Fibroblast of villous mesenchyme (primary cell): ENCODE measurements around the gene MAP3K21. TPM values are rescaled to one million over a fixed set of nuclear protein-coding genes. Genes with fewer than 3 reads are reported as not detected.

ENCODE experiments used
- DNase-seq: peaks from one replicate; pipeline ENCODE4 v3.0.0-alpha.2; 2010; ENCODE audit warnings: low read depth
- H3K4me3 ChIP-seq: 2 replicates; pipeline ENCODE4 v1.5.1; 2011; ENCODE audit warnings: low read depth, mild to moderate bottlenecking, low read length
- CTCF ChIP-seq: IDR thresholded peaks from 2 replicates; pipeline ENCODE4 v1.5.1; 2012; ENCODE audit warnings: low read depth, mild to moderate bottlenecking, low read length; ENCODE audit not compliant: insufficient read depth
- total RNA-seq: library from RNA; depleted of rRNA; stranded (reverse); fragments of >200 nt; gene quantifications from 2 replicates; pipeline ENCODE4 v1.2.3, GENCODE V29; 2012

MAP3K21 gene
- total RNA-seq, 1 donor: 1.3 TPM

DNA sequence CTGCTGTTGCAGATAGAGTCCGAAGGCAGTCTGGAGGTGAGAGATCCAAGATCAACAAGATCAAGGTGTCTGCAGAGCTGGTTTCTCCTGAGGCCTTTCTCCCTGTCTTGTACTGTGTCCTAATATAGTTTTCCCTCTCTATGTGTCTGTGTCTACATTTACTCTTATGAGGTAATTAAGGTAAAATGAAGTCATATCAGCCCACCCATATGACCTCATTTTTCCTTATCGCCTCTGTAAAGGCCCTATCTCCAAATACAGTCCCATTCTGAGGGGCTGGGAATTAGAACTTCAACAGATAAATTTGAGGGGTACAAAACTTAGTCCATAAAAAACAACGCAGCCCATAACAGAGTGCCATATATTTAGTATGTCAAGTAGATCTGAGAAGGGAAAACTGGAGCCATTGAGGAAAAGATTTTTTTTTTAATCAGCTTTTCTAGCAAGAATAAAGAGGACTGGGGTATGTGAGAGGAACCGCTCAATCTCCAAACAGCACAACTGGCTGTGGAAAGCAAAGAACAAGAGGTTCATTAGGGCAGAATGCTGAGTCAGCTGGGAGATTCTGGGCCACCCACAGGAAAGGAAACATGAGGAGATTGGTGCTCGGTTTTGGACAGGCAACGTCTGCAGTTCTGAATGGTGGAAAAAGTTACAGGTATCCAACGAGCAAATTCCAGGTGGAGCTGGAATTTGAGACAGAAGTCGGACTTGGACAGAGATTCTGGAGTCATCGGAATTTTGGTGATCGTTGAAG, 65.7 kb downstream of the MAP3K21 start:
- no peak for TF ChIP-seq CTCF
- no peak overlapping the region for H3K4me3 ChIP-seq
- no peak for DNase-seq

DNA sequence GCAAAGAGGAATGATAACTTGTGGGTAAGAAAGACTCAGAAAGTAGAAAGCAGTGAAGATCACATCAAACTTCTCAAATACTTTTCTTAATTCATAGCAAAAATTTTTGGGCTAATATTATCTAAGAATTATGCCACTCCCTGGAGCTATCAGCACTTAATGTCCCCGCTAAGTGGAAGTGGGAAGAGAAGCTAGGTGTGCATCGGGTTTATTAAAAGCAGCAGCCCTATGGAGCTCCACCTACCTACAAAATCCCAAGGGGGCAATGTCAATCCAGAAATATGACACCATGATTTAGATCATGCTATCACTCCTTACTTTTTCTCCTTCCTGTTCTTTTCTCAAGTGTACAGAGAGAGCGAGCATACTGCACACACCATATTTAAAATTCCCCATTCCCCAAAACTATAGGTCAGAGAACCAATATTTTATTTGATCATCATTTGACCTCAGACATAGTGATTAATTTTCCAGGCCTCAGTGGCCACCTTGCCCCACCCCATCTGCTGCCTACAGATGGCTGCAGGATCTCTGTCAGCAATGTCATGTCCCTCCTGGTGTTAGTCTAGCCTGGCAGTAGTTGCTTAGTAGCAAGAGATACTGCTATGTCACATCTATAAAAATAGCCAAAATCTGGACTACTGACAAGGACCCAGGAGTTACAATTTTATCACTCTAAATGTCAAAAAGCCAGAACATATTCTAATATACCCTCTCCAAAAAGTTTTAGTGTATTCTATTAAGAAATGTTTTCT, 66.6 kb downstream of the MAP3K21 start:
- H3K4me3 ChIP-seq: no peak overlapping the region
- TF ChIP-seq CTCF: no peak
- DNase-seq: no peak

DNA sequence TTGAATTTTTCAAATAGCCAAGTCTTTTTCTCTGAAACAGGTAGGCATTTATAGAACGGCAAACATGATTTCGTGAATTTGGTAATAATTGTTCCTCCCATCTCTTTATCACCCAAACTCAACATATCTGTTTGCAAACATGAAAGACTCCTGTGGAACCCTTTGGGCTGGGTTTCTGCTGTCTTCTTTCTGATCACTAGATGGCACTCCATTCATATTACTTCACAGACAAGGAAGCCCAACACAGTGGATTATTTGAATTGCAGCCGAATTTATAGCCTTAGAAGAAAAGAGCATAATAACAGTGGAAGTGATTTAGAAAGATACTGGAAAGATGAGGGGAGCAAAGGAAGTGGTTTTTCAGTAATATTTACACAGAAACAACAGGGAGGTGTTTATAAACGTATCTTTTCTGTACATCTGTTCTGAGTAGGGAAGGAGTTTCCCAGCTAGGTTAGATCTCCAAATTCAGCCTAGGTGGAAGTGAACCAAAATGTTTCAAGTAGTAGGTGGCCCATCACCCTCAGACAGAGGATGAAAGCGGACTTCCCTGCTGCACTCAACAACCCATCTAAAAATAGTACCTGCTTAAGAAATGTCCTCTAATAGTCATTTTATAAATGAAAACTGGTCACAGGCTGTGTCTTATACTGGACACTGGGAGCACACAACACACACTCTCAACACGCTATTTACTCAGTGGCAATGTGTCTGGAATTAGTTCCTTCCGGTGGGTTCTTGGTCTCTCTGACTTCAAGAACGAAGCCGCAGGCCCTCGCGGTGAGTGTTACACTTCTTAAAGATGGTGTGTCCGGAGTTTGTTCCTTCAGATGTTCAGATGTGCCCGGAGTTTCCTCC, 67.6 kb downstream of the MAP3K21 start:
- TF ChIP-seq CTCF: peak; percentile 83
- DNase-seq: peak; percentile 56
- no peak overlapping the region for H3K4me3 ChIP-seq

- no peak for TF ChIP-seq CTCF
- no peak overlapping the region for H3K4me3 ChIP-seq
These were observed 68.5 kb downstream of the MAP3K21 start for GRCh38 chr1:233395863-233396646.

DNA sequence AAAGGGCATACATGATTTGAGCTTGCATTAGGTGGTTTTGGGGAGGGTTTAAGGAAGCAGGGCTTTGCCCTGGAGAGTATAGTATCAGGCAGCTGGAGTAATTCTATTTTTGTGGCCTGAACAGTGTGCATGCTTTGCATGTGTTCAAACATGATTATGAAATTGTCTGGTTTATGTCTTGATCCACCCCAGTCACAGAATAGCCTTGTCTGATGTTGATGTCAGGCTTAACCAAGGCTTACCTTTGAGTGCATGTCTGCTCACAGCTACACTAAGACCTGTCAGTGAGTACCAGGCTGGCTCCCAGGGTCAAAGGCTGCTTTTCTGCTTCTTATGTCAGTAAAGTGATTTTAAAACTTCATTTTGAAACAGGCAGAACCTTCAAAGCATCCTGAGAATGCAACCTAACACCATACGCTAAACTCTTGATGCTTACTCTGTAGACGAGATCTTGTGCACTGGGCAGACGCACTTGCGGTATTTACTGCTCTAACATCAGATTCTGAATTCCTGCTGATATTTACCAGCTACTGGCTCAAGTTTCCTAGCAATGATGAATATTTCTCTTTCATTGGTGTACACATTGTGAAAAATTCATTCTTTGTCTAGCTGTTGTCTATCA, 78.9 kb downstream of the MAP3K21 start:
- no peak overlapping the region for H3K4me3 ChIP-seq
- TF ChIP-seq CTCF: no peak
- peak; percentile 10 for DNase-seq

More at GRCh38 chr1:233395863-233396646, 68.5 kb downstream of the MAP3K21 start:
- no peak for DNase-seq
